HepG2 (cell line): ENCODE results near the gene ILDR2. TPM values are rescaled to one million over a fixed set of nuclear protein-coding genes. Genes with fewer than 3 reads are reported as not detected.

ENCODE experiments used
- ARNT2 ChIP-seq: sonication (generic); formaldehyde crosslinking; IDR thresholded peaks from 2 replicates; pipeline ENCODE4 v1.8.0; 2022; ENCODE audit warnings: mild to moderate bottlenecking, low read depth, missing genetic modification reagents, moderate library complexity
- HNRNPL ChIP-seq: fragments of 200-400 bp; formaldehyde crosslinking; IDR thresholded peaks from 2 replicates; pipeline ENCODE4 v1.6.1; 2017; ENCODE audit warnings: mild to moderate bottlenecking, low read depth, low read length
- JUNB ChIP-seq: sonication (generic); formaldehyde crosslinking; IDR thresholded peaks from 2 replicates; pipeline ENCODE4 v1.8.0; 2022; ENCODE audit warnings: missing genetic modification reagents, mild to moderate bottlenecking, borderline replicate concordance
- POLR2AphosphoS2 ChIP-seq: IDR thresholded peaks from 2 replicates; pipeline ENCODE4 v1.6.1; 2011; ENCODE audit warnings: low read depth, low read length, improper control_type of control experiment
- RBFOX2 ChIP-seq: fragments of 200-400 bp; formaldehyde crosslinking; IDR thresholded peaks from 2 replicates; pipeline ENCODE4 v1.6.1; 2017; ENCODE audit warnings: low read depth, mild to moderate bottlenecking, low read length
- SIX4 ChIP-seq: sonication (generic); formaldehyde crosslinking; IDR thresholded peaks from 2 replicates; pipeline ENCODE4 v1.4.0; 2020; ENCODE audit warnings: missing genetic modification reagents
- SNAPC2 ChIP-seq: sonication (generic); formaldehyde crosslinking; IDR thresholded peaks from 2 replicates; pipeline ENCODE4 v1.8.1; 2022; ENCODE audit warnings: mild to moderate bottlenecking, missing genetic modification reagents
- TOPORS ChIP-seq: sonication (generic); formaldehyde crosslinking; IDR thresholded peaks from 2 replicates; pipeline ENCODE4 v1.8.0; 2023; ENCODE audit warnings: mild to moderate bottlenecking, missing genetic modification reagents
- ZBTB42 ChIP-seq: sonication (generic); formaldehyde crosslinking; IDR thresholded peaks from 2 replicates; pipeline ENCODE4 v1.5.0; 2020; ENCODE audit warnings: mild to moderate bottlenecking, missing genetic modification reagents
- ZNF557 ChIP-seq: sonication (generic); formaldehyde crosslinking; IDR thresholded peaks from 2 replicates; pipeline ENCODE4 v1.4.0; 2020; ENCODE audit warnings: missing genetic modification reagents
- ZNF589 ChIP-seq: sonication (generic); formaldehyde crosslinking; conservative IDR thresholded peaks from 2 replicates; pipeline ENCODE4 v1.8.0; 2022; ENCODE audit warnings: mild to moderate bottlenecking, moderate library complexity, missing genetic modification reagents
- ZNF644 ChIP-seq: IDR thresholded peaks from 2 replicates; pipeline ENCODE4 v1.6.1; 2016; ENCODE audit warnings: low read depth
- ZSCAN12 ChIP-seq: sonication (generic); formaldehyde crosslinking; IDR thresholded peaks from 2 replicates; pipeline ENCODE4 v1.9.0; 2021; ENCODE audit warnings: mild to moderate bottlenecking, missing genetic modification reagents
- polyA plus RNA-seq, 8 experiments: library from polyadenylated mRNA; depleted of rRNA in 3 of 8; stranded (reverse) in 7 of 8; unstranded in 1 of 8; fragments of >200 nt; fragmentation: Illumina TruSeq in 4 of 8; extraction: Trizol in 4 of 8; gene quantifications; 2 replicates each; pipeline versions ENCODE4 v1.2.1 to v1.2.3, GENCODE V29; 2011 to 2016; ENCODE audit warnings: low read depth in 4 of 8, missing spikeins in 1 of 8, mixed read lengths in 1 of 8; ENCODE audit not compliant: insufficient read depth in 1 of 8
- total RNA-seq, 5 experiments: library from RNA; depleted of rRNA; stranded (reverse); fragments of >200 nt; fragmentation: Illumina TruSeq; extraction: Trizol; gene quantifications; 2 replicates each; pipeline ENCODE4 v1.2.3, GENCODE V29; 2016; ENCODE audit warnings: low read depth in 1 of 5
- TF ChIP-seq, protein P1 (sequence below): sonication (generic); formaldehyde crosslinking; IDR thresholded peaks from 2 replicates; pipeline ENCODE4 v1.4.0; 2020; ENCODE audit warnings: missing genetic modification reagents, mild to moderate bottlenecking, borderline replicate concordance
- TF ChIP-seq, protein P2 (sequence below): sonication (generic); formaldehyde crosslinking; IDR thresholded peaks from 2 replicates; pipeline ENCODE4 v1.5.1; 2020; ENCODE audit warnings: missing genetic modification reagents, mild to moderate bottlenecking, borderline replicate concordance
- TF ChIP-seq, protein P3 (sequence below): IDR thresholded peaks from 2 replicates; pipeline ENCODE4 v1.6.1; 2016; ENCODE audit warnings: low read depth, borderline replicate concordance
- TF ChIP-seq, protein P4 (sequence below): sonication (generic); formaldehyde crosslinking; IDR thresholded peaks from 2 replicates; pipeline ENCODE4 v1.4.0; 2020; ENCODE audit warnings: mild to moderate bottlenecking, missing genetic modification reagents
- TF ChIP-seq, protein P5 (sequence below): IDR thresholded peaks from 2 replicates; pipeline ENCODE4 v1.6.1; 2016; ENCODE audit warnings: low read depth, control low read depth
- TF ChIP-seq, protein P6 (sequence below): sonication (generic); formaldehyde crosslinking; conservative IDR thresholded peaks from 2 replicates; pipeline ENCODE4 v1.4.0; 2020; ENCODE audit warnings: missing genetic modification reagents

The ILDR2 gene
- total and polyA plus RNA-seq, 2 of the 13 experiments (the other 11 are each of a cell fraction or from before 2014, with no cell fraction given), result 0.04 TPM; not detected in 1

DNA sequence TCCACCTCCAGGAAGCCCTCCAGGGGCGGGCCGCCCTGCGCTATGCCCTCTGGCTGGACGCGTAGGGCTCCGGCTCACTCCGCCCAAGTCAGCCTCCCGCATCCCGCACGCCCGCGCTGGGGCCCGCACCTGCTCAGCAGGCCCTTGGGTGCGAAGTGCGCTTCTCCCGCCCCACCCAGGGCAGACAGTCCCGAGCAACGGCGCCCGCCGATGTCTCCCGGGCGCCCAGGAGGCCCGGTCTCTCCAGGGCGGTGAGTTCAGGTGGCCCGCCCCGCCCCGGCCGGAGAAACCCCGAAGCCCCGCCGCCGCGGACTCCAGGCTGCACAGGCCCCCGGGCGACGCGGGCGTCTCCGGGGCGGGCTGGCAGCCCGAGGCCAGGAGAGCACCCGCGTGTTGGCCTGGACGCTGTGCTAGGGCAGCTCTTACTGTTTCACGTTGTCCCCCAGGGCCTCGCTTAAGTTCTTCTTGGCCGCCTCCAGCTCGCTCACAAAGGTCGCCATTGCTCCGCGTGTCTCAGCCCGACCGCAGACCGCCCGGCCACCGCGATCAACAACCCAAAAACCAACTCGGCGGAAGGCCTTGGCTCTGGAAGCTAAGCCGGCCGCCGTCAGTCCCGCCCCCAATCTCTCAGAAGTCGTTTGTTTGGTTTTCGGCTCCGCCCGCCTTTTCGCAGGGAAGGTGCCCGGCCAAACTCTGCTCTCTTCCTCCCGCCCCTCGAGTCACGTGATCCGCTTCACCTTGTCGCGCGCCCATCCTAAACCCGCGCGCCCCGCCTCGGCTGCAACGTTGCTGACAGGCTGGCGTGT lies 99.4 kb downstream of the ILDR2 start, which contains the start of gene TADA1 (continued):
- TF ChIP-seq, protein P1, sequence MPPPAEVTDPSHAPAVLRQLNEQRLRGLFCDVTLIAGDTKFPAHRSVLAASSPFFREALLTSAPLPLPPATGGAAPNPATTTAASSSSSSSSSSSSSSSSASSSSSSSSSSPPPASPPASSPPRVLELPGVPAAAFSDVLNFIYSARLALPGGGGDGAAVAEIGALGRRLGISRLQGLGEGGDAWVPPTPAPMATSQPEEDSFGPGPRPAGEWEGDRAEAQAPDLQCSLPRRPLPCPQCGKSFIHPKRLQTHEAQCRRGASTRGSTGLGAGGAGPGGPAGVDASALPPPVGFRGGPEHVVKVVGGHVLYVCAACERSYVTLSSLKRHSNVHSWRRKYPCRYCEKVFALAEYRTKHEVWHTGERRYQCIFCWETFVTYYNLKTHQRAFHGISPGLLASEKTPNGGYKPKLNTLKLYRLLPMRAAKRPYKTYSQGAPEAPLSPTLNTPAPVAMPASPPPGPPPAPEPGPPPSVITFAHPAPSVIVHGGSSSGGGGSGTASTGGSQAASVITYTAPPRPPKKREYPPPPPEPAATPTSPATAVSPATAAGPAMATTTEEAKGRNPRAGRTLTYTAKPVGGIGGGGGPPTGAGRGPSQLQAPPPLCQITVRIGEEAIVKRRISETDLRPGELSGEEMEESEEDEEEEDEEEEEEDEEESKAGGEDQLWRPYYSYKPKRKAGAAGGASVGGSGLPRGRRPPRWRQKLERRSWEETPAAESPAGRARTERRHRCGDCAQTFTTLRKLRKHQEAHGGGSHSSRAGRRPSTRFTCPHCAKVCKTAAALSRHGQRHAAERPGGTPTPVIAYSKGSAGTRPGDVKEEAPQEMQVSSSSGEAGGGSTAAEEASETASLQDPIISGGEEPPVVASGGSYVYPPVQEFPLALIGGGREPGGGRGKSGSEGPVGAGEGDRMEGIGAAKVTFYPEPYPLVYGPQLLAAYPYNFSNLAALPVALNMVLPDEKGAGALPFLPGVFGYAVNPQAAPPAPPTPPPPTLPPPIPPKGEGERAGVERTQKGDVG (CRISPR knock-in tag), result peak; percentile 44; the same call in 1 of the 2 replicates
- TF ChIP-seq, protein P2, sequence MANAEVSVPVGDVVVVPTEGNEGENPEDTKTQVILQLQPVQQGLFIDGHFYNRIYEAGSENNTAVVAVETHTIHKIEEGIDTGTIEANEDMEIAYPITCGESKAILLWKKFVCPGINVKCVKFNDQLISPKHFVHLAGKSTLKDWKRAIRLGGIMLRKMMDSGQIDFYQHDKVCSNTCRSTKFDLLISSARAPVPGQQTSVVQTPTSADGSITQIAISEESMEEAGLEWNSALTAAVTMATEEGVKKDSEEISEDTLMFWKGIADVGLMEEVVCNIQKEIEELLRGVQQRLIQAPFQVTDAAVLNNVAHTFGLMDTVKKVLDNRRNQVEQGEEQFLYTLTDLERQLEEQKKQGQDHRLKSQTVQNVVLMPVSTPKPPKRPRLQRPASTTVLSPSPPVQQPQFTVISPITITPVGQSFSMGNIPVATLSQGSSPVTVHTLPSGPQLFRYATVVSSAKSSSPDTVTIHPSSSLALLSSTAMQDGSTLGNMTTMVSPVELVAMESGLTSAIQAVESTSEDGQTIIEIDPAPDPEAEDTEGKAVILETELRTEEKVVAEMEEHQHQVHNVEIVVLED, result peak; percentile 61; the same call in 1 of the 2 replicates
- TF ChIP-seq ZNF589 (CRISPR knock-in tag), result peak; percentile 70; the same call in 1 of the 2 replicates
- 0 out of 2 replicates have a peak, but pooled peaks have one; percentile 16 for TF ChIP-seq ZNF644 (CRISPR knock-in tag)
- no peak for TF ChIP-seq TOPORS (CRISPR knock-in tag)
- TF ChIP-seq POLR2AphosphoS2, result no peak
- peak; percentile 71; the same call in 1 of the 2 replicates for TF ChIP-seq ARNT2 (CRISPR knock-in tag)
- peak; percentile 90 for TF ChIP-seq RBFOX2
- TF ChIP-seq SIX4 (CRISPR knock-in tag), result no peak; the same call in 1 of the 2 replicates
- TF ChIP-seq JUNB (CRISPR knock-in tag), result no peak
- TF ChIP-seq, protein P3, sequence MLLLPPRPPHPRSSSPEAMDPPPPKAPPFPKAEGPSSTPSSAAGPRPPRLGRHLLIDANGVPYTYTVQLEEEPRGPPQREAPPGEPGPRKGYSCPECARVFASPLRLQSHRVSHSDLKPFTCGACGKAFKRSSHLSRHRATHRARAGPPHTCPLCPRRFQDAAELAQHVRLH (CRISPR knock-in tag), result peak; percentile 71; the same call in 1 of the 2 replicates
- TF ChIP-seq ZBTB42 (CRISPR knock-in tag), result no peak
- TF ChIP-seq, protein P4, sequence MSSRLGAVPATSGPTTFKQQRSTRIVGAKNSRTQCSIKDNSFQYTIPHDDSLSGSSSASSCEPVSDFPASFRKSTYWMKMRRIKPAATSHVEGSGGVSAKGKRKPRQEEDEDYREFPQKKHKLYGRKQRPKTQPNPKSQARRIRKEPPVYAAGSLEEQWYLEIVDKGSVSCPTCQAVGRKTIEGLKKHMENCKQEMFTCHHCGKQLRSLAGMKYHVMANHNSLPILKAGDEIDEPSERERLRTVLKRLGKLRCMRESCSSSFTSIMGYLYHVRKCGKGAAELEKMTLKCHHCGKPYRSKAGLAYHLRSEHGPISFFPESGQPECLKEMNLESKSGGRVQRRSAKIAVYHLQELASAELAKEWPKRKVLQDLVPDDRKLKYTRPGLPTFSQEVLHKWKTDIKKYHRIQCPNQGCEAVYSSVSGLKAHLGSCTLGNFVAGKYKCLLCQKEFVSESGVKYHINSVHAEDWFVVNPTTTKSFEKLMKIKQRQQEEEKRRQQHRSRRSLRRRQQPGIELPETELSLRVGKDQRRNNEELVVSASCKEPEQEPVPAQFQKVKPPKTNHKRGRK, result no peak
- no peak; the same call in 1 of the 2 replicates for TF ChIP-seq ZSCAN12
- TF ChIP-seq, protein P5, sequence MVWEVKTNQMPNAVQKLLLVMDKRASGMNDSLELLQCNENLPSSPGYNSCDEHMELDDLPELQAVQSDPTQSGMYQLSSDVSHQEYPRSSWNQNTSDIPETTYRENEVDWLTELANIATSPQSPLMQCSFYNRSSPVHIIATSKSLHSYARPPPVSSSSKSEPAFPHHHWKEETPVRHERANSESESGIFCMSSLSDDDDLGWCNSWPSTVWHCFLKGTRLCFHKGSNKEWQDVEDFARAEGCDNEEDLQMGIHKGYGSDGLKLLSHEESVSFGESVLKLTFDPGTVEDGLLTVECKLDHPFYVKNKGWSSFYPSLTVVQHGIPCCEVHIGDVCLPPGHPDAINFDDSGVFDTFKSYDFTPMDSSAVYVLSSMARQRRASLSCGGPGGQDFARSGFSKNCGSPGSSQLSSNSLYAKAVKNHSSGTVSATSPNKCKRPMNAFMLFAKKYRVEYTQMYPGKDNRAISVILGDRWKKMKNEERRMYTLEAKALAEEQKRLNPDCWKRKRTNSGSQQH (CRISPR knock-in tag), result peak; percentile 53; the same call in 1 of the 2 replicates
- TF ChIP-seq, protein P6, sequence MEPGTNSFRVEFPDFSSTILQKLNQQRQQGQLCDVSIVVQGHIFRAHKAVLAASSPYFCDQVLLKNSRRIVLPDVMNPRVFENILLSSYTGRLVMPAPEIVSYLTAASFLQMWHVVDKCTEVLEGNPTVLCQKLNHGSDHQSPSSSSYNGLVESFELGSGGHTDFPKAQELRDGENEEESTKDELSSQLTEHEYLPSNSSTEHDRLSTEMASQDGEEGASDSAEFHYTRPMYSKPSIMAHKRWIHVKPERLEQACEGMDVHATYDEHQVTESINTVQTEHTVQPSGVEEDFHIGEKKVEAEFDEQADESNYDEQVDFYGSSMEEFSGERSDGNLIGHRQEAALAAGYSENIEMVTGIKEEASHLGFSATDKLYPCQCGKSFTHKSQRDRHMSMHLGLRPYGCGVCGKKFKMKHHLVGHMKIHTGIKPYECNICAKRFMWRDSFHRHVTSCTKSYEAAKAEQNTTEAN, result no peak; the same call in 1 of the 2 replicates
- peak; percentile 38; the same call in 1 of the 2 replicates for TF ChIP-seq SNAPC2 (CRISPR knock-in tag)
- TF ChIP-seq HNRNPL, result peak; percentile 72
- no peak for TF ChIP-seq ZNF557 (CRISPR knock-in tag)
